HEK293 (cell line): ENCODE measurements around the gene PHLDB3.
A peak's percentile ranks its signal among the peaks of the same experiment; 100 is the strongest.

Experiments
- FEZF1 ChIP-seq: fragments of 450-650 bp; formaldehyde crosslinking; IDR thresholded peaks from 2 replicates; pipeline ENCODE4 v1.5.1; 2016; ENCODE audit warnings: missing biosample characterization, missing genetic modification characterization
- MEIS1 ChIP-seq: sonication (generic); formaldehyde crosslinking; IDR thresholded peaks from 2 replicates; pipeline ENCODE4 v1.8.1; 2022; ENCODE audit warnings: missing genetic modification reagents, mild to moderate bottlenecking, borderline replicate concordance
- PRDM10 ChIP-seq: fragments of 450-650 bp; formaldehyde crosslinking; IDR thresholded peaks from 2 replicates; pipeline ENCODE4 v1.5.1; 2016; ENCODE audit warnings: missing biosample characterization, missing genetic modification characterization
- REPIN1 ChIP-seq: fragments of 450-650 bp; formaldehyde crosslinking; IDR thresholded peaks from 2 replicates; pipeline ENCODE4 v1.5.1; 2017; ENCODE audit warnings: missing biosample characterization, missing genetic modification characterization, low read depth
- REST ChIP-seq: fragments of 450-650 bp; formaldehyde crosslinking; IDR thresholded peaks from 2 replicates; pipeline ENCODE4 v1.5.1; 2016; ENCODE audit warnings: missing biosample characterization, missing genetic modification characterization
- SP3 ChIP-seq: fragments of 450-650 bp; formaldehyde crosslinking; IDR thresholded peaks from 2 replicates; pipeline ENCODE4 v1.5.1; 2016; ENCODE audit warnings: missing biosample characterization, missing genetic modification characterization
- ZBTB11 ChIP-seq: fragments of 450-650 bp; formaldehyde crosslinking; conservative IDR thresholded peaks from 2 replicates; pipeline ENCODE4 v1.5.1; 2016; ENCODE audit warnings: low read depth, missing biosample characterization, missing genetic modification characterization
- ZBTB26 ChIP-seq: fragments of 450-650 bp; formaldehyde crosslinking; optimal IDR thresholded peaks from 2 replicates; pipeline ENCODE3; 2016; ENCODE audit warnings: missing biosample characterization, mild to moderate bottlenecking, missing genetic modification characterization
- ZIC2 ChIP-seq: fragments of 450-650 bp; formaldehyde crosslinking; IDR thresholded peaks from 2 replicates; pipeline ENCODE4 v1.5.1; 2016; ENCODE audit warnings: missing biosample characterization, missing genetic modification characterization
- ZNF114 ChIP-seq: fragments of 450-650 bp; formaldehyde crosslinking; IDR thresholded peaks from 2 replicates; pipeline ENCODE4 v1.5.0; 2017; ENCODE audit warnings: missing biosample characterization, missing genetic modification characterization
- ZNF133 ChIP-seq: fragments of 450-650 bp; formaldehyde crosslinking; IDR thresholded peaks from 2 replicates; pipeline ENCODE4 v1.5.1; 2016; ENCODE audit warnings: missing biosample characterization, missing genetic modification characterization
- ZNF311 ChIP-seq: fragments of 450-650 bp; formaldehyde crosslinking; IDR thresholded peaks from 2 replicates; pipeline ENCODE4 v1.5.1; 2017; ENCODE audit warnings: missing biosample characterization, missing genetic modification characterization, borderline replicate concordance
- ZNF398 ChIP-seq: fragments of 450-650 bp; formaldehyde crosslinking; IDR thresholded peaks from 2 replicates; pipeline ENCODE4 v1.5.1; 2017; ENCODE audit warnings: missing biosample characterization, missing genetic modification characterization
- ZNF404 ChIP-seq: fragments of 450-650 bp; formaldehyde crosslinking; IDR thresholded peaks from 2 replicates; pipeline ENCODE4 v1.5.1; 2017; ENCODE audit warnings: missing biosample characterization, missing genetic modification characterization
- ZNF416 ChIP-seq: fragments of 450-650 bp; formaldehyde crosslinking; IDR thresholded peaks from 2 replicates; pipeline ENCODE4 v1.5.1; 2016; ENCODE audit warnings: missing biosample characterization, missing genetic modification characterization
- ZNF514 ChIP-seq: fragments of 450-650 bp; formaldehyde crosslinking; IDR thresholded peaks from 2 replicates; pipeline ENCODE4 v1.5.1; 2016; ENCODE audit warnings: missing biosample characterization, missing genetic modification characterization
- ZNF549 ChIP-seq: fragments of 450-650 bp; IDR thresholded peaks from 2 replicates; pipeline ENCODE4 v1.5.1; 2018; ENCODE audit warnings: missing biosample characterization, missing genetic modification characterization, mild to moderate bottlenecking, inconsistent platforms, moderate library complexity
- ZNF596 ChIP-seq: fragments of 450-650 bp; IDR thresholded peaks from 2 replicates; pipeline ENCODE4 v1.5.0; 2018; ENCODE audit warnings: missing biosample characterization, mild to moderate bottlenecking, missing genetic modification characterization, moderate library complexity
- ZNF623 ChIP-seq: fragments of 450-650 bp; formaldehyde crosslinking; IDR thresholded peaks from 2 replicates; pipeline ENCODE4 v1.5.1; 2016; ENCODE audit warnings: missing biosample characterization, missing genetic modification characterization
- ZNF664 ChIP-seq: fragments of 450-650 bp; formaldehyde crosslinking; IDR thresholded peaks from 2 replicates; pipeline ENCODE4 v1.5.1; 2016; ENCODE audit warnings: missing biosample characterization, missing genetic modification characterization
- ZNF692 ChIP-seq: fragments of 450-650 bp; formaldehyde crosslinking; IDR thresholded peaks from 2 replicates; pipeline ENCODE4 v1.5.1; 2016; ENCODE audit warnings: missing biosample characterization, missing genetic modification characterization
- ZNF701 ChIP-seq: fragments of 450-650 bp; formaldehyde crosslinking; IDR thresholded peaks from 2 replicates; pipeline ENCODE4 v1.5.1; 2016; ENCODE audit warnings: missing biosample characterization, missing genetic modification characterization
- ZSCAN30 ChIP-seq: fragments of 450-650 bp; IDR thresholded peaks from 2 replicates; pipeline ENCODE4 v1.5.1; 2018; ENCODE audit warnings: missing biosample characterization, mild to moderate bottlenecking, missing genetic modification characterization, moderate library complexity

PHLDB3 gene

GRCh38 chr19:43503501-43504425 lies 783 bp downstream of the PHLDB3 start (continued):
- TF ChIP-seq REST (tag by site-specific recombination) = peak; percentile 69; the same call in 1 of the 2 replicates
- no peak; the same call in 1 of the 2 replicates for TF ChIP-seq ZNF398 (tag by site-specific recombination)
- TF ChIP-seq PRDM10 (tag by site-specific recombination) = no peak; the same call in 1 of the 2 replicates
- TF ChIP-seq ZNF692 (tag by site-specific recombination) = 0 out of 2 replicates have a peak, but pooled peaks have one; percentile 33
- 0 out of 2 replicates have a peak, but pooled peaks have one; percentile 1 for TF ChIP-seq ZNF623 (tag by site-specific recombination)
- no peak; the same call in 1 of the 2 replicates for TF ChIP-seq ZSCAN30 (tag by site-specific recombination)
- no peak for TF ChIP-seq ZNF404
- no peak for TF ChIP-seq ZNF596 (tag by site-specific recombination)
- no peak; the same call in 1 of the 2 replicates for TF ChIP-seq ZNF133 (tag by site-specific recombination)
- TF ChIP-seq REPIN1 (tag by site-specific recombination) = peak; percentile 80; the same call in 1 of the 2 replicates
- TF ChIP-seq FEZF1 (tag by site-specific recombination) = 0 out of 2 replicates have a peak, but pooled peaks have one; percentile 10
- no peak for TF ChIP-seq ZNF114 (tag by site-specific recombination)
- TF ChIP-seq ZNF514 (tag by site-specific recombination) = no peak
- TF ChIP-seq ZBTB11 (tag by site-specific recombination) = peak; percentile 30; the same call in 1 of the 2 replicates
- no peak for TF ChIP-seq ZNF664 (tag by site-specific recombination)
- TF ChIP-seq ZNF311 (tag by site-specific recombination) = no peak
- TF ChIP-seq ZIC2 (tag by site-specific recombination) = peak; percentile 95
- TF ChIP-seq MEIS1 = no peak
- no peak for TF ChIP-seq ZBTB26
- TF ChIP-seq ZNF549 (tag by site-specific recombination) = no peak
- peak; percentile 97 for TF ChIP-seq SP3
- TF ChIP-seq ZNF416 (tag by site-specific recombination) = no peak
- no peak for TF ChIP-seq ZNF701 (tag by site-specific recombination)
